Activated B cell treated with CpG ODN at 0.5 μM for 24 hours (primary cell): Measurements from ENCODE around the gene TERT. TPM values are rescaled to one million over a fixed set of nuclear protein-coding genes. Genes with fewer than 3 reads are reported as not detected.

Experiments used
- ATAC-seq: fragments of 200-7000 bp; cut with Tn5 transposase; one replicate; pipeline ENCODE4 v1.10.0; 2021; ENCODE audit warnings: low read depth, mild to moderate bottlenecking, moderate library complexity
- CTCF ChIA-PET: fragments of 350-600 bp; sonication (Branson Sonifier 250); formaldehyde crosslinking; loops from one replicate; lab custom pipeline; 2021; ENCODE audit warnings: antibody characterized with exemption; lab: Charles Lee
- POLR2A ChIA-PET: fragments of 350-600 bp; sonication (Branson Sonifier 250); formaldehyde crosslinking; loops from one replicate; lab custom pipeline; 2021; ENCODE audit warnings: antibody characterized with exemption; lab: Charles Lee
- DNase-seq: peaks from one replicate; pipeline ENCODE4 v3.0.0; 2022
- H3K27ac Mint-ChIP-seq: one replicate; pipeline ENCODE4 v1.8.0; 2020; ENCODE audit warnings: mixed read lengths
- H3K27me3 Mint-ChIP-seq: one replicate; pipeline ENCODE4 v1.8.0; 2021; ENCODE audit warnings: mixed read lengths
- H3K36me3 Mint-ChIP-seq: one replicate; pipeline ENCODE4 v1.8.0; 2021; ENCODE audit warnings: low read depth, mixed read lengths
- H3K4me1 Mint-ChIP-seq: one replicate; pipeline ENCODE4 v1.8.0; 2021; ENCODE audit warnings: mixed read lengths
- H3K4me3 Mint-ChIP-seq: one replicate; pipeline ENCODE4 v1.8.0; 2020; ENCODE audit warnings: mild to moderate bottlenecking, mixed read lengths
- H3K9me3 Mint-ChIP-seq: one replicate; pipeline ENCODE4 v1.8.0; 2020; ENCODE audit warnings: mixed read lengths
- intact Hi-C: fragments of 100-400 bp; cut with micrococcal nuclease; formaldehyde crosslinking; loops from one replicate; pipeline ENCODE4 v1.15.1; 2024
- total RNA-seq: library from RNA; stranded (reverse); gene quantifications from 2 replicates; pipeline ENCODE4 v1.2.3, GENCODE V29; 2022
- TF ChIP-seq, protein P1 (sequence below): fragments of 200-600 bp; IDR thresholded peaks from one replicate; pipeline ENCODE4 v1.8.0; 2022; ENCODE audit warnings: antibody characterized with exemption, mild to moderate bottlenecking

TERT gene
- total RNA-seq, 1 donor from 2014 or later: 0.35 TPM

DNA sequence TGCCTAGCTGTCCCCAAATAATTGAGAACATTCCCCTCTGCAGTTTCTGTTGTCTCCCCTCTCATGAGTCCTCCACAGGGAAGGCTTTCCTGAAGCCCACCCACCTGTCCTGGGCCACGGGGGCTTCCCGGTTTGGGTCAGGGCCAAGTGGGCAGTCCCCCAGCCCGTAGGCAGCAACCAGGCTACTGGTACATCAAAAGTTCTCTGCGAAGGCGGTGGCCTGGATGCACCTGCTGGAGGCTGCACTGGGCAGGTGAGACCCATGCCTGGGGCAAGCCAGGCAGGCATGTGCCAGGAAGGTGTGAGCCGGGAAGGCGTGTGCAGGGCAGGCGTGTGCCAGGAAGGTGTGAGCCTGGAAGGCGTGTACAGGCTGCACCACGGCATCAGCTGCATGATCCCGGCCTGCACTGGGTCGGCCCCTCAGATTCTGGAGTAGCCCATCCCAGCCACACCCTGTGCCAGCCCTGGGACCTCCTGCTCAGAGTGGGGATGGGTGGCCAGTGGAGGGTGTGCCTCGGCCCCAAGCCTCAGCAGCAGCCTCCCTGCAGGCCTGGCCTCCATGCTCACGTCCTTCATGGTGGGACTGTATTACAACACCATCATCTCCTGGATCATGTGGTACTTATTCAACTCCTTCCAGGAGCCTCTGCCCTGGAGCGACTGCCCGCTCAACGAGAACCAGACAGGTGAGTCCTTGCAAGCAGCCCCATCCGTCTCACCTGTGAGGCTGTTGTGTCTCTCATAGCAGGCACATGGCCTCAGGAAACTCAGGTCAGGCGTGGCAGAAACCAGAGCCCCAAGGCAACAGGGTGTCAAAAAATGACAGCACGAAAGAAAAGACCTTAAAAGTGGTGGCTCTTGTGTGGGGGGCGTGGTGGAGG, 84.7 kb downstream of the TERT start:
- Mint-ChIP-seq H3K27ac (no peak overlapping the region), H3K9me3 (no peaks in the 10 kb centered on the region), H3K4me1 (no peaks in the 10 kb centered on the region), H3K36me3 (no peaks in the 10 kb centered on the region), H3K4me3 (no peak overlapping the region), H3K27me3 (peaks cover 11% of the 10 kb centered on the region)
- TF ChIP-seq, protein P1, sequence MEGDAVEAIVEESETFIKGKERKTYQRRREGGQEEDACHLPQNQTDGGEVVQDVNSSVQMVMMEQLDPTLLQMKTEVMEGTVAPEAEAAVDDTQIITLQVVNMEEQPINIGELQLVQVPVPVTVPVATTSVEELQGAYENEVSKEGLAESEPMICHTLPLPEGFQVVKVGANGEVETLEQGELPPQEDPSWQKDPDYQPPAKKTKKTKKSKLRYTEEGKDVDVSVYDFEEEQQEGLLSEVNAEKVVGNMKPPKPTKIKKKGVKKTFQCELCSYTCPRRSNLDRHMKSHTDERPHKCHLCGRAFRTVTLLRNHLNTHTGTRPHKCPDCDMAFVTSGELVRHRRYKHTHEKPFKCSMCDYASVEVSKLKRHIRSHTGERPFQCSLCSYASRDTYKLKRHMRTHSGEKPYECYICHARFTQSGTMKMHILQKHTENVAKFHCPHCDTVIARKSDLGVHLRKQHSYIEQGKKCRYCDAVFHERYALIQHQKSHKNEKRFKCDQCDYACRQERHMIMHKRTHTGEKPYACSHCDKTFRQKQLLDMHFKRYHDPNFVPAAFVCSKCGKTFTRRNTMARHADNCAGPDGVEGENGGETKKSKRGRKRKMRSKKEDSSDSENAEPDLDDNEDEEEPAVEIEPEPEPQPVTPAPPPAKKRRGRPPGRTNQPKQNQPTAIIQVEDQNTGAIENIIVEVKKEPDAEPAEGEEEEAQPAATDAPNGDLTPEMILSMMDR: no peak
- intact Hi-C loops: no loop called here
- DNase-seq: no peak
- no peak for ATAC-seq
- CTCF ChIA-PET: no interaction called here
- POLR2A ChIA-PET: no interaction called here

DNA sequence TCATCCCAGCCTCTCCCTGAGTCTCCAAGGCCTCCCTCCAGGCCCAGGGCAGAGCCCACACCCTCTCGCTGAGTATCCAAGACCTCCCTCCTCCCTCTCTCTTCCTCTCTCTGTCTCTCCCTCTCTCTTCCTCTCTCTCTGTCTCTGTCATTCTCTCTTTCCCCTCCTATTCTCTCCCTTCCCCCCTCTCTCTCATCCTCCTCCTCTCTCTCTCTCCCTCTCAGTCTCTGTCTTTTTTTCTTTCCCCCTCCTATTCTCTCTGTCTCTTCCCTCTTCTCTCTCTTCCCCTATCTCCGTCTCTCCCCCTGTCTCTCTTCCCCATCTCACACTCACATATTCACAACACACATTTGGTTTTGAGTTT, 85.4 kb downstream of the TERT start:
- no peaks in the 10 kb centered on the region for H3K9me3 Mint-ChIP-seq
- no peak overlapping the region for H3K4me3 Mint-ChIP-seq
- POLR2A ChIA-PET: no interaction called here
- no peak for ATAC-seq
- CTCF ChIA-PET: no interaction called here
- intact Hi-C loops: no loop called here
- no peak for DNase-seq
- no peaks in the 10 kb centered on the region for H3K4me1 Mint-ChIP-seq
- H3K27ac Mint-ChIP-seq: no peak overlapping the region
- peaks cover 15% of the 10 kb centered on the region for H3K27me3 Mint-ChIP-seq
- H3K36me3 Mint-ChIP-seq: no peaks in the 10 kb centered on the region
- TF ChIP-seq, protein P1: no peak

DNA sequence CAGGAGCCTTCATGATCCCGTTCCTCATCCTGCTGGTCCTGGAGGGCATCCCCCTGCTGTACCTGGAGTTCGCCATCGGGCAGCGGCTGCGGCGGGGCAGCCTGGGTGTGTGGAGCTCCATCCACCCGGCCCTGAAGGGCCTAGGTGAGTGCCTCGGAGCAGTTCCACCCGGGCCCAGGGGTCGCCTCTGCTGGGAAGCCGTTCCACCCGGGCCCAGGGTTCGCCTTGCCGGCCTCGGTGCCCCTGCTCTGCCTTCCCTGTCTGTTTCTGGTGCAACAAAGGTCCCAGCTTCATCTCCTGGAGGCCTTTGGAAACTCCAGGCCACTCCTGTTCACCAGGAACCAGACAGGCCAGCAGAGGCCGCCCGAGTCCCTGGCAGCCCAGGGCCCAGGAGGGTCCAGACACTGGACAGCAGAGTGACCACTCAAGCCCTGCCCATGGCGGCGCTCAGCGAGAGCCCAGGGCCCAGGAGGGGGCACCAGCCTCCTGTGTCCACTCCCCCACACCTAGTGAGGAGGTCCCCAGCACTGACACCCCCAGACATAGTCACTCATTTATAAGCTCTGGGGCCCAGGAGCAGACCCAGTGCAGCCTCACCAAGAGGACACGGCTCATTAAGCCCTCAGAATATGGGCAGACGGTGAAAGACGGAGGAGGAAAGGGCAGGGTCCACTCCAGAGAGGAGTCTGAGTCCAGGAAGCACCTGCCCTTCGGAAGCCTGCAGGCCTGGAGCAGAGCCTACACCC, 86.0 kb downstream of the TERT start:
- no peak overlapping the region for H3K27ac Mint-ChIP-seq
- ChIA-PET CTCF (no interaction called here), POLR2A (no interaction called here)
- no peak for DNase-seq
- ATAC-seq: no peak
- no peaks in the 10 kb centered on the region for H3K4me1 Mint-ChIP-seq
- intact Hi-C loops: no loop called here
- H3K27me3 Mint-ChIP-seq: peaks cover 15% of the 10 kb centered on the region
- no peak overlapping the region for H3K4me3 Mint-ChIP-seq
- no peaks in the 10 kb centered on the region for H3K36me3 Mint-ChIP-seq
- TF ChIP-seq, protein P1: no peak
- H3K9me3 Mint-ChIP-seq: no peaks in the 10 kb centered on the region

DNA sequence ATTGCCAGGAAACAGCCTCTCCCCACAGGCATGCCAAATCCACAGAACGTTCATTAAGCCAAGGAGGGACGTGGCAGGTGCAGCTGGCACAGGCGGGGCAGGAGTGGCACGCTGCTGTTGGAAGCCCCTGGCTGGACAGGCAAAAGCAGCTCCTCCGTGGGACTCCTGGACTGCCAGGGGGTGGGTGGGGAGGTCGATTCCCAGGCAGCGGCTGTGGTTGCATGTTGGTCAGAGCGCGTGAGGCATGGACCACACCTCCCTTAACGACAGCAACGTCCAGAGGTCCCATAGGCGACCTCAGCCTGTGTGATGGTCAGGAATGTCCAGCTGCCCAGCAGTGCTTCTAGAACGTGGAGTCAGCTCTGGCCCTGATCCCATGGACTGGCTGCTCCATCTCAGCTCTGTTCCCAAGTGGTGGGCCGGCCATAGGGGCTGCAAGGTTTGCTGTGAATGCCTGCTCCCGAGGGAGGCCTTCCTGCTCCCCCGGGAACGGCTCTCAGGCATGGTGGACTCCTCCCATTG, 86.6 kb downstream of the TERT start:
- CTCF ChIA-PET: no interaction called here
- Mint-ChIP-seq H3K4me3 (no peak overlapping the region), H3K36me3 (no peaks in the 10 kb centered on the region), H3K27ac (no peak overlapping the region), H3K27me3 (peaks cover 15% of the 10 kb centered on the region), H3K4me1 (no peaks in the 10 kb centered on the region), H3K9me3 (no peaks in the 10 kb centered on the region)
- POLR2A ChIA-PET: no interaction called here
- intact Hi-C loops: no loop called here
- no peak for DNase-seq
- TF ChIP-seq, protein P1: no peak
- ATAC-seq: no peak

DNA sequence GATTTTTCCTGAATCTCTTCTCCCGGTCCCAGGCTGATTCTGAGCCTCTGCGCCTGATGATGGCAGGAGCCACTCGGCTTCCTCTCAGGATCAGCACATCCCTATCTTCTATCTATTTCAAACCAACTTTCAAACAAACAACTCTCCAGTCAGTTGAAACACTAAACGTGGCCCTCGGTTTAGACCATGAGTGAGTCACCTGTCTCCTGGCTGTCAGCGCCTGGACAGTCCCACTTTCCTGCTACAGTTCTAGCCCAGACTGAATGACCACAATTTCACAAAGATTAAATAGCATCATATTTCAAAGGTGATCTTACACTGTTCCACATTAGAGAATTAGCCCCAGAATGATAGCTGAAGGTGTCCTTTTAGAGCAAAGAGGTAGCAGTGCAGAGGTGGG, 87.3 kb downstream of the TERT start:
- no peaks in the 10 kb centered on the region for H3K4me1 Mint-ChIP-seq
- TF ChIP-seq, protein P1: no peak
- POLR2A ChIA-PET: no interaction called here
- CTCF ChIA-PET: no interaction called here
- no peaks in the 10 kb centered on the region for H3K9me3 Mint-ChIP-seq
- H3K27me3 Mint-ChIP-seq: peaks cover 15% of the 10 kb centered on the region
- no peak overlapping the region for H3K27ac Mint-ChIP-seq
- H3K4me3 Mint-ChIP-seq: no peak overlapping the region
- ATAC-seq (no peak), DNase-seq (no peak)
- H3K36me3 Mint-ChIP-seq: no peaks in the 10 kb centered on the region
- intact Hi-C loops: no loop called here
